MM.1S (cell line): ENCODE measurements around the gene CHRND.

ENCODE experiments used
- DNase-seq: peaks from one replicate; pipeline ENCODE4 v3.0.0-alpha.2; 2015
- H2AFZ ChIP-seq: fragments of 300-600 bp; sonication (generic); 2 replicates; pipeline ENCODE4 v1.6.0; 2016; ENCODE audit warnings: antibody characterized with exemption, low read length
- H3F3A ChIP-seq: fragments of 300-600 bp; sonication (generic); 2 replicates; pipeline ENCODE4 v1.6.1; 2016; ENCODE audit warnings: mild to moderate bottlenecking, antibody characterized with exemption, low read length, moderate library complexity, mixed read lengths; ENCODE audit not compliant: insufficient read depth
- H3K27ac ChIP-seq: fragments of 300-600 bp; sonication (generic); 2 replicates; pipeline ENCODE4 v1.5.1; 2016; ENCODE audit warnings: mild to moderate bottlenecking, low read length
- H3K27me3 ChIP-seq: fragments of 300-600 bp; sonication (generic); replicated peaks from 2 replicates; pipeline ENCODE4 v1.6.0; 2016; ENCODE audit warnings: low read length; ENCODE audit not compliant: insufficient read depth
- H3K36me3 ChIP-seq: fragments of 300-600 bp; sonication (generic); replicated peaks from 2 replicates; pipeline ENCODE4 v1.6.1; 2016; ENCODE audit warnings: mild to moderate bottlenecking, low read length, mixed read lengths; ENCODE audit not compliant: insufficient read depth
- H3K4me1 ChIP-seq: fragments of 300-600 bp; sonication (generic); 2 replicates; pipeline ENCODE4 v1.6.1; 2016; ENCODE audit warnings: low read length, mixed read lengths
- H3K4me2 ChIP-seq: fragments of 300-600 bp; sonication (generic); 2 replicates; pipeline ENCODE4 v1.6.0; 2016; ENCODE audit warnings: low read depth, low read length
- H3K4me3 ChIP-seq: fragments of 300-600 bp; sonication (generic); 2 replicates; pipeline ENCODE4 v1.5.1; 2016; ENCODE audit warnings: low read length, mixed read lengths
- H3K79me2 ChIP-seq: fragments of 300-600 bp; sonication (generic); 2 replicates; pipeline ENCODE4 v1.6.1; 2016; ENCODE audit warnings: mixed run types, low read length, mixed read lengths
- H3K9ac ChIP-seq: fragments of 300-600 bp; sonication (generic); 2 replicates; pipeline ENCODE4 v1.6.1; 2016; ENCODE audit warnings: low read length, mixed read lengths
- H3K9me2 ChIP-seq: fragments of 300-600 bp; sonication (generic); replicated peaks from 2 replicates; pipeline ENCODE4 v1.6.1; 2016; ENCODE audit warnings: mild to moderate bottlenecking, low read length, mixed read lengths; ENCODE audit not compliant: insufficient read depth
- H3K9me3 ChIP-seq: fragments of 300-600 bp; sonication (generic); replicated peaks from 2 replicates; pipeline ENCODE4 v1.6.1; 2016; ENCODE audit warnings: mild to moderate bottlenecking, low read length, mixed read lengths; ENCODE audit not compliant: insufficient read depth
- H4K20me1 ChIP-seq: fragments of 300-600 bp; sonication (generic); 2 replicates; pipeline ENCODE4 v1.6.1; 2016; ENCODE audit warnings: mild to moderate bottlenecking, low read length, moderate library complexity, mixed read lengths; ENCODE audit not compliant: insufficient read depth
- CTCF ChIP-seq: fragments of 300-600 bp; sonication (generic); IDR thresholded peaks from 2 replicates; pipeline ENCODE4 v1.5.1; 2016; ENCODE audit warnings: antibody characterized with exemption, low read length, mixed read lengths
- EZH2 ChIP-seq: fragments of 300-600 bp; sonication (generic); optimal IDR thresholded peaks from 2 replicates; pipeline ENCODE3; 2017; ENCODE audit warnings: low read depth, mild to moderate bottlenecking, antibody characterized with exemption, low read length, mixed read lengths
- EZH2phosphoT487 ChIP-seq: fragments of 300-600 bp; sonication (generic); IDR thresholded peaks from 2 replicates; pipeline ENCODE4 v1.6.1; 2018; ENCODE audit warnings: antibody characterized with exemption, low read length

CHRND gene

DNA sequence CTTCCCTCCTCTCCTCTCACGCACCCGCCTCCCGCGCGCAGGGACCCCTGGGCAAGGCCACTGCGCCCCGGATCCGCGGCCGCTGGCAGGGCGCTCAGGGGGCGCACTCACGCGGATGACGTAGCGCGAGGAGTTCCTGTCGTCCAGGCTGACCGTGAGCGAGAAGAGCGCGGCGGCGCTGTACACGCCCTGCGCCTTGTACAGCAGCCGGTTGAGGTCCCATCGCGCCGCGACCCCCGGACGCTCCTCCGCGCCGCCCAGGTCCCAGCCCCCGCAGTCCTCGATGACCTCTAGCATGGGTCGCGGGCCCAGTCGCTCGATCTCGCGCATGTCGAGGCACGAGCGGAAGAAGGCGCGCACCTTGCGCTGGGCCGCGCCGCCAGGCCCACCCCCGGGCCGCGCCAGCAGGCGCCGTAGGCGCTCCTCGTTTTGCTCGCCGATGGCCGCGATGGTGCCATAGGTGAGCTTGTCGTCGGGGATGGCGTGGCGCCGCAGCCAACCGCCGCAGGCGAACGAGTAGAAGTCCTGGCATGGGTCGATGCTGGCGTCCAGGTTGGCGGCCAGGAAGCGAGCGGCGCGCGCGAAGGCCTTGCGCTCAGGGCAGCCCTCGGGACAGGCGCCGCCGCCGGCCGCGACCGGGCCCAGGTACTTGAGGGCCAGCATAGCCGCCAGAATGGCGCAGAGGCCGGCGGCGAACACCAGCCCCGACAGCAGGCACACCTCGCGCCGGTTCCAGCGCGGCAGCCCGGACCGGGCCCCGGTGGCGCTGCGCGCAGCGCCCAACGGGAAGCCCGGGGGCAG is 40.0 kb upstream of the CHRND start:
- H3K4me3 ChIP-seq, result no peak overlapping the region
- H3K4me1 ChIP-seq, result no peaks in the 10 kb centered on the region

GRCh38 chr2:232486558-232487384 is 39.2 kb upstream of the CHRND start:
- Histone ChIP-seq H2AFZ (no peak overlapping the region), H3K9ac (no peak overlapping the region), H3K36me3 (no peaks in the 10 kb centered on the region), H3K27ac (no peak overlapping the region), H3K27me3 (peaks cover 14% of the 10 kb centered on the region), H3K9me3 (no peaks in the 10 kb centered on the region), H3K79me2 (no peaks in the 10 kb centered on the region), H3K4me1 (no peaks in the 10 kb centered on the region), H3K4me3 (no peak overlapping the region), H3K9me2 (no peaks in the 10 kb centered on the region), H4K20me1 (no peaks in the 10 kb centered on the region), H3F3A (no peaks in the 10 kb centered on the region), H3K4me2 (no peak overlapping the region)
- DNase-seq, result no peak
- TF ChIP-seq EZH2phosphoT487 (no peak), CTCF (no peak), EZH2 (no peak)

More for the DNA sequence above, 40.0 kb upstream of the CHRND start:
- no peak for DNase-seq
- H3K36me3 ChIP-seq, result no peaks in the 10 kb centered on the region
- H3K27me3 ChIP-seq, result peaks cover 15% of the 10 kb centered on the region
- H3K4me2 ChIP-seq, result no peak overlapping the region
- H3K9me3 ChIP-seq, result no peaks in the 10 kb centered on the region
- no peaks in the 10 kb centered on the region for H4K20me1 ChIP-seq
- no peak overlapping the region for H2AFZ ChIP-seq
- no peaks in the 10 kb centered on the region for H3K79me2 ChIP-seq
- H3K9ac ChIP-seq, result no peak overlapping the region
- H3F3A ChIP-seq, result no peaks in the 10 kb centered on the region
- H3K9me2 ChIP-seq, result no peaks in the 10 kb centered on the region
- TF ChIP-seq CTCF (no peak), EZH2 (no peak), EZH2phosphoT487 (no peak)
- no peak overlapping the region for H3K27ac ChIP-seq

DNA sequence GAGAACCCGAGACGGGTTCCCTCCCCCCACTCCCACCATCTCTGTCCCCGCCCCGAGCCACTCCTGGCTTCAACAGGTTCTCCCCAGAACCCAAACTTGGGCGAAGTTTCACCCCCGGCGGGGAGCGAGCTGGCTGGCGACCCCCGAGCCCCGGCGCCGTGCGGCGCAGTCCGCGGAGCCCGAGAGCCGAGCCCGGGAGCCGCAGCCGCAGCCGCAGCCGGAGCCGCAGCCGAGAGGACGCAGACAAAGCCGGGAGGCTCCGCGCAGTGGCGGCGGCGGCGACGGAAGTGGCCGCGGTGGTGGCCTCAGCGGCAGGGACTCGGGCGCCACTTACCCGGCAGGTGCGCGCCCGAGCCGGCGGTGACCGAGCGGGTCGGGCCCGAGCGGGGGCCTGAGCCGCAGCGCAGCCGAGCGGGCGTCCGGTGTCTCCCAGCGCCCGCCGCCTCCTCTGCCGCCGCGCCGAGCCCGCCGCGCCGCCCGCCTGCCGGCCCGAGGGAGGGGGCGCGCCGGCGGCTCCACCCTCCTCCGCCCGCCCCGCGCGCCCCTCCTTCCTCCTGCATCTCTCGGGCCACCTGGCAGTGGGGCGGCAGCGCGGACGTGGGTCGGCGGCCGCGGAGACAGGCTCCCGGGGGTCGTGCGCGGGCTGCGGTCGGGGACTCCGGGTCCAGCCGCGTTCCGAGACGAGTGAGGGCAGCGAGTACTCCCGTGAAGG is 38.4 kb upstream of the CHRND start, which contains the start of gene ECEL1:
Gene ECEL1, minus strand, starts transcription at position 450 of the 712 bp plus-strand sequence. CDS start 1,181 bp downstream, outside the sequence.
- H3K9me3 ChIP-seq, result no peaks in the 10 kb centered on the region
- no peak within 1 kb of the TSS for H3K4me2 ChIP-seq
- no peak for DNase-seq

More for the DNA sequence above, 38.4 kb upstream of the CHRND start, which contains the start of gene ECEL1:
- Histone ChIP-seq H3K9ac (no peak within 1 kb of the TSS), H3F3A (no peaks in the 10 kb centered on the region), H3K27ac (no peak within 1 kb of the TSS), H4K20me1 (no peaks in the 10 kb centered on the region), H2AFZ (no peak within 1 kb of the TSS), H3K27me3 (peaks cover 13% of the 10 kb centered on the region), H3K79me2 (no peaks in the 10 kb centered on the region), H3K36me3 (no peaks in the 10 kb centered on the region), H3K4me3 (no peak within 1 kb of the TSS), H3K9me2 (no peaks in the 10 kb centered on the region), H3K4me1 (no peaks in the 10 kb centered on the region)
- TF ChIP-seq EZH2phosphoT487 (no peak), EZH2 (no peak), CTCF (no peak)
